ENCODE results near the gene HAO2.

Gene HAO2

GRCh38 chr1:119327450-119328155, 41.0 kb upstream of the HAO2 start:
- TF ChIP-seq YY1 (IDR thresholded peaks at IDR 0.05; ENCODE audit: insufficient read depth, insufficient read length) (no peak), SUZ12 (IDR thresholded peaks at IDR 0.05; ENCODE audit: extremely low read depth, insufficient read depth, insufficient read length) (no peak), ZNF274 (IDR thresholded peaks at IDR 0.05; ENCODE audit: low read depth, low read length) (no peak)
- no peak for DNase-seq (ENCODE audit: low read depth, low spot score)
- Histone ChIP-seq H3K27me3 (ENCODE audit: insufficient read depth, insufficient read length) (peaks cover 7% of the 10 kb centered on the region), H3K4me3 (ENCODE audit: insufficient read length, low read depth) (peak overlapping the region; percentile 29), H3K36me3 (ENCODE audit: insufficient read depth, insufficient read length, low read length) (peaks cover 3% of the 10 kb centered on the region), H3K9me3 (ENCODE audit: insufficient read depth, low read length) (peaks cover 16% of the 10 kb centered on the region; the same call in 1 of the 2 replicates), H3K9ac (ENCODE audit: insufficient read length, low read depth) (peak overlapping the region; percentile 34), H3K4me1 (ENCODE audit: insufficient read depth, insufficient read length) (peaks cover 11% of the 10 kb centered on the region)

DNA sequence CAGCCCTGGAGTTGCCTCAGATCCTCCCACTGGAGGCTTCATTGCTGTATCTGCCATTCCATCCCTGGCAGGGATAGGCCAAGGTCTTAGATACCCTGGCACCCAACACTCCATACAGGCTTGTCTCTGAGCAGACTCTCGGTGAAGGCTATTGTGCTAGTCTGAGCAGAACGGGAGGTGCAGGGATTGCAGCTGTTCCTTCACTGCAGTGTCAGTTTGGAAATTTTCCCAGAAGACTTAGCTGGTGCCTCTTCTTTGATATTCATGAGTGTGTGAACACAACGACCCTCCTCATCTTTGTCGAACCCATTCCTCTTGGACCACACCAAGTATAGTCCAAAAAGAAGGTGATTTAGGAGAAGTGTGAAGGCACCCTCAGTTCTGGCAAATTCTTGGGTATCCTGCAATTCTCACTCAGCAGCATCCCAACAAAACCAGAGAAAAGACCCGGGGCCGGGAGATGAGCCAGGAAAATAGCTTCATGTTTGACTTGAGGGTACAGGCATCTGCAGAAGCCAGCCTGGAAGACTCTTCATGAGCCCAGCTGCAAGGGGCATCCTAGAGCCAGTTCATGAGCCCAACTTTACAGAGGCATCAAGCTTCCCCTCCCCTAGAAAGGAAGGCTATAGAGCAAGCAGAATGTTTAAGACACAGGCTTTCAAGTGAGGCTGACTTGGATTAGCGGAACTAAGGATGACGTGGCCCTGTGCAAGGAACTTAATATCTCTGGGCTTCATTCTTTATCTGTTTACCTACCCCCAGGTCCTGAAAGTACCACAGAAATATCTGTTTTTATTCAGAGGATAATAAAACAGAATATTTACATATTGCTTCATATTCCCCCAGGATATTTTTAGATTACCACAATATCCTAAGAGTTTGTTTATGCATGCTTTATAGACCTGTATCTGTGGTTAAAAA, 38.8 kb upstream of the HAO2 start:
- peaks cover 3% of the 10 kb centered on the region for H3K36me3 ChIP-seq (ENCODE audit: insufficient read depth, insufficient read length, low read length)
- no peak for DNase-seq (ENCODE audit: low read depth, low spot score)
- no peak overlapping the region for H3K4me3 ChIP-seq (ENCODE audit: insufficient read length, low read depth)
- peaks cover 7% of the 10 kb centered on the region for H3K27me3 ChIP-seq (ENCODE audit: insufficient read depth, insufficient read length)
- TF ChIP-seq SUZ12 (IDR thresholded peaks at IDR 0.05; ENCODE audit: extremely low read depth, insufficient read depth, insufficient read length) (no peak), ZNF274 (IDR thresholded peaks at IDR 0.05; ENCODE audit: low read depth, low read length) (no peak), YY1 (IDR thresholded peaks at IDR 0.05; ENCODE audit: insufficient read depth, insufficient read length) (no peak)
- no peak overlapping the region for H3K9ac ChIP-seq (ENCODE audit: insufficient read length, low read depth)
- H3K9me3 ChIP-seq (ENCODE audit: insufficient read depth, low read length) = peaks cover 34% of the 10 kb centered on the region; the same call in 1 of the 2 replicates
- peaks cover 19% of the 10 kb centered on the region for H3K4me1 ChIP-seq (ENCODE audit: insufficient read depth, insufficient read length)

DNA sequence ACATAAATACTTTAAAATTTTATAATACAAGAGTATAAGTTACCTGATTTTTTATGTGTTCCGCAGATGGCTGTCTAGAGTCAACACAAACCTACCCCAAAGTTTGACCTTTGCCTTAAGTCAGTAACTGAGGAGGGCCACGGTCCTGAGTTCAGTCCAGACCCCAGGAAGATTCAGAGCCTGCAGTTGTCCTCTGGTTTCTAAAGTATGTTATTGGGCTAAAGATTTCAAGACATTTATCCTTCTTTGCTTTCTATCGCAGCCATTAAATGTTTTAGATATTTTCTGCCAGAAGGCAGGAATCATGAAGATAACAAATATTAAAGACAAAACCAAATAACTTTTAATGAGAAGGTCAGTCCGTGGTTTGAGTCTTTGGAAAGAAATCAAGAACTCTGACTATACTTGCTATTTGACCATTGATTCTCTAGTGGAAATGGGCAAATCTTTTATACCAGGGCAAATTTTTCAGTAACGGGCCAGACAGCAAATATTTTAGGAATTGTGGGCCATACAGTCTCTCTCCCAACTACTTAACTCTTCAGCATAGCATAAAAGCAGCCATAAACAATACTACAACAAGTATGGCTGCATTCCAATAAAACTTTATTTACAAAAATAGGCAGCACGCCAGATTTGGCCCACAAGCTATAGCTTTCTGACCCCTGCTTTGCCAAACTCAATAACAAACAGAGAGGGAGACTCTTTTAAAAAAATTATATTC, 38.0 kb upstream of the HAO2 start:
- Histone ChIP-seq H3K9me3 (ENCODE audit: insufficient read depth, low read length) (peaks cover 40% of the 10 kb centered on the region; the same call in 1 of the 2 replicates), H3K4me1 (ENCODE audit: insufficient read depth, insufficient read length) (peaks cover 19% of the 10 kb centered on the region), H3K9ac (ENCODE audit: insufficient read length, low read depth) (no peak overlapping the region), H3K36me3 (ENCODE audit: insufficient read depth, insufficient read length, low read length) (peaks cover 3% of the 10 kb centered on the region), H3K4me3 (ENCODE audit: insufficient read length, low read depth) (no peak overlapping the region), H3K27me3 (ENCODE audit: insufficient read depth, insufficient read length) (peaks cover 7% of the 10 kb centered on the region)
- DNase-seq (ENCODE audit: low read depth, low spot score) = no peak
- TF ChIP-seq ZNF274 (IDR thresholded peaks at IDR 0.05; ENCODE audit: low read depth, low read length) = no peak
- TF ChIP-seq YY1 (IDR thresholded peaks at IDR 0.05; ENCODE audit: insufficient read depth, insufficient read length) = no peak
- no peak for TF ChIP-seq SUZ12 (IDR thresholded peaks at IDR 0.05; ENCODE audit: extremely low read depth, insufficient read depth, insufficient read length)

DNA sequence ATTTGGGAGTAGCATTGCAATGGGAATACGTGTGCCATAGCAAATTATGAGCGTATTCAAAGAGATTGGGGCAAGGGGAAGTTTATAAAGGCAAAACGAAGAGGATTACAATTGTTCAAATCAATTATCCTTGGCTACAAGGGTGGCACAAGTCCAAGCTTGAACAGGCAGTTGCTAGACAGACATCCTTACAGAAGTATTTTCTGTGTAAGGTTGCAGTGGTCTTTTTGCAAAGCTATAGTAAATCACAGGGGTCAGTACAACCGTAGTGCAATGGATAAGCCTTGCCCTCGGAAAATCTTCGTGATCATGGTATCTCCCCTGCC, 37.4 kb upstream of the HAO2 start:
- Histone ChIP-seq H3K9me3 (ENCODE audit: insufficient read depth, low read length) (peaks cover 40% of the 10 kb centered on the region; the same call in 1 of the 2 replicates), H3K4me3 (ENCODE audit: insufficient read length, low read depth) (no peak overlapping the region), H3K9ac (ENCODE audit: insufficient read length, low read depth) (no peak overlapping the region), H3K27me3 (ENCODE audit: insufficient read depth, insufficient read length) (peaks cover 7% of the 10 kb centered on the region), H3K4me1 (ENCODE audit: insufficient read depth, insufficient read length) (peaks cover 19% of the 10 kb centered on the region), H3K36me3 (ENCODE audit: insufficient read depth, insufficient read length, low read length) (peaks cover 3% of the 10 kb centered on the region)
- DNase-seq (ENCODE audit: low read depth, low spot score) = no peak
- TF ChIP-seq YY1 (IDR thresholded peaks at IDR 0.05; ENCODE audit: insufficient read depth, insufficient read length) (no peak), SUZ12 (IDR thresholded peaks at IDR 0.05; ENCODE audit: extremely low read depth, insufficient read depth, insufficient read length) (no peak), ZNF274 (IDR thresholded peaks at IDR 0.05; ENCODE audit: low read depth, low read length) (no peak)

GRCh38 chr1:119331915-119332314, 36.7 kb upstream of the HAO2 start:
- H3K4me1 ChIP-seq (ENCODE audit: insufficient read depth, insufficient read length) = peaks cover 19% of the 10 kb centered on the region
- peak overlapping the region; percentile 1 for H3K9ac ChIP-seq (ENCODE audit: insufficient read length, low read depth)
- H3K36me3 ChIP-seq (ENCODE audit: insufficient read depth, insufficient read length, low read length) = peaks cover 3% of the 10 kb centered on the region
- peaks cover 40% of the 10 kb centered on the region; the same call in 1 of the 2 replicates for H3K9me3 ChIP-seq (ENCODE audit: insufficient read depth, low read length)
- TF ChIP-seq SUZ12 (IDR thresholded peaks at IDR 0.05; ENCODE audit: extremely low read depth, insufficient read depth, insufficient read length) (no peak), YY1 (IDR thresholded peaks at IDR 0.05; ENCODE audit: insufficient read depth, insufficient read length) (no peak), ZNF274 (IDR thresholded peaks at IDR 0.05; ENCODE audit: low read depth, low read length) (no peak)
- DNase-seq (ENCODE audit: low read depth, low spot score) = peak; percentile 83
- no peak overlapping the region for H3K4me3 ChIP-seq (ENCODE audit: insufficient read length, low read depth)
- H3K27me3 ChIP-seq (ENCODE audit: insufficient read depth, insufficient read length) = peaks cover 7% of the 10 kb centered on the region

DNA sequence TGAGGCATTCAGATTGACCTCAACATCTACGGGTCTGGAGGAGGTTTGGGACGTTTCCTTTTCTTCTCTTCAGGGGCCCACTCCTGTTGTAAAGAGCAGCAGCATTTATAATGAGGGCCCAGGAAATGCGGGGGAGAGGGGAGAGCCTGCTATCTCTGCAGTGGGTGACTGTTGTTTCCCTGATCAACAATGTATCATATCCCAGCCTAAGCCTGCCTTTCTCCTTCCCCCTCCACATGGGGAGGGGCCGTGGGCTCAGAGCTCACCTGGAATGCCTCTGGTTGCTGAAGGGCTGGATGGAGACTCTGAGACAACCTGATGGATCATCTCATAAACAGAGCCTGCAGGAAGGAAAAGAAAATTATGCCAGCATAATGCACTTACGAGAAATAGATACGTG, 36.0 kb upstream of the HAO2 start:
- H3K4me3 ChIP-seq (ENCODE audit: insufficient read length, low read depth) = no peak overlapping the region
- peaks cover 19% of the 10 kb centered on the region for H3K4me1 ChIP-seq (ENCODE audit: insufficient read depth, insufficient read length)
- H3K9me3 ChIP-seq (ENCODE audit: insufficient read depth, low read length) = peaks cover 40% of the 10 kb centered on the region; the same call in 1 of the 2 replicates
- H3K27me3 ChIP-seq (ENCODE audit: insufficient read depth, insufficient read length) = peaks cover 7% of the 10 kb centered on the region
- DNase-seq (ENCODE audit: low read depth, low spot score) = no peak
- H3K36me3 ChIP-seq (ENCODE audit: insufficient read depth, insufficient read length, low read length) = peaks cover 3% of the 10 kb centered on the region
- TF ChIP-seq ZNF274 (IDR thresholded peaks at IDR 0.05; ENCODE audit: low read depth, low read length) (no peak), SUZ12 (IDR thresholded peaks at IDR 0.05; ENCODE audit: extremely low read depth, insufficient read depth, insufficient read length) (no peak), YY1 (IDR thresholded peaks at IDR 0.05; ENCODE audit: insufficient read depth, insufficient read length) (no peak)
- H3K9ac ChIP-seq (ENCODE audit: insufficient read length, low read depth) = no peak overlapping the region
